ENCODE data around the gene RAD51B. TPM values are rescaled to one million over a fixed set of nuclear protein-coding genes. Genes with fewer than 3 reads are reported as not detected.

The RAD51B gene
- total RNA-seq, 1 donor from 2014 or later: 17.0 TPM

DNA sequence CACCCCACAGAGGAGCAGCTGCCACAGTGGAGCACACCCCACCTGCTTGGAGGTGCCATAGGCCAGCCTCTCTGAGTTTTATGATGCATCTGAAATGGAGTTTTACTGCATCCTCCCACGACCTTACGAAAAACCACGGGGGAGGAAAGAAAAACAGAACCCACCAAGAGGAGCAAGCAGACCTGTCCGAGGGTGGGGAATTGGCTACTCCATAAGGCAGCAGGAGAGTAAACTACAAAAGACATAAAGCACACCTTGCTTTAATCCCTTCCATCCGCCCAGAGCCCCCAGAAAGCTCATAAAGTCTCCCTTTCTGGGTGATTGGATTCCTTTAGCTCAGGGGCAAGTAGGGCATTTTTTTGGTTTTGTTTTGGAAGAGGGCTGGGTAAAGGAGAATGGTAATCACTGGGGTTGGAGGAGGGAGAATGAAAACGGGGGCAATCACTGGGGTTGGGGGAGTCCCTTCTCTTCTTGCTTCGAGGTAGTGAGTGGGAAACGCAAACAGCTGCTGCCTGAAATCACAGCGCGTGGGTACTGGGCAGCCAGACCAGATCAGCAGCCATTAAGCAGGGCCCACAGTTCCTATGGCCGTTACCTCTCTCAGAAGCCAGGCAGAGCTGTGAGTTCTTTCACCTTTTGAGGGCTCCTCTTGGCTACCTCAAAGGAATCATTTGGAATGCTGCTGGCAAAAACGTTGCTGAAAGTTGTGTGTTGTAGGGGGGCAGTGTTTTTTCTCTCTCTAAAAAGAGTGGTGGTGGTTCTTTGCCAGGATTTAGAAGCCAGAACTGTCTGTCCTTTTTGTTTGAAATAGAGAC is 539.6 kb downstream of the RAD51B start:
- DNase-seq (ENCODE audit: low read depth): no peak

DNA sequence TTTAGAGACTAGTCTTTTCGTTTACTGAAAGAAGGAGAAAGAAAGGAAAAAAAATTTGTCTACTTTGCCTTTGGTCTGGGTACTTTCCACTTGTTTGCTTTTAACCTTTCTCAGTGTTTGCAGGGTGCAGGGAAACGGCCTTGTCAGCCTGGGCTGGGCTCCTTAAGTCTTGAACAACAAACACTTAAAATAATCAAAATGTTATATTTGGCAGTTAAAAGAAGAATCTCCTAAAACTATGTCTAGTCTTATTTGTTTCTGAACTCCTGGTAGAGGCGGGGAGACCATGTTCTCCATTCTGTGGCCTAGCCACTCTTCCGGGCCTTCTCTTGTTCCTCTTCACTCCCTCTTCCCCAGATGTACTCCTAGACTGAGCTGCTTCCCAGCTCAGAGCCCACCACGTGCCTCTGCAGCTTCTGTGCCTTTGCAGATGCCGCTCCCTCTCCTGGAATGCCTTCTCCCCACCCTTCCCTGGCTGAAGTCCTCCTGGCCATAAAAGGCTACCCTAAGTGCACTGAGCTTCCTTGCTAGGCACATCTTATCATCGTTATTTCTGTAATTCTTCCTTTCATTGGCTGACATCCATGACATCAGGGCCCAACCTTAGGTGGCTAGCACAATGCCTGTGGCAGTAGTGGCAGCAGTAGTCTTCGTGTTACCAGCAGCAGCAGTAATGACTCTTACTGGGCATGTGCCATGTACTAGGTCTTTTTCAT is 540.4 kb downstream of the RAD51B start:
- peak; percentile 47 for DNase-seq (ENCODE audit: low read depth)

DNA sequence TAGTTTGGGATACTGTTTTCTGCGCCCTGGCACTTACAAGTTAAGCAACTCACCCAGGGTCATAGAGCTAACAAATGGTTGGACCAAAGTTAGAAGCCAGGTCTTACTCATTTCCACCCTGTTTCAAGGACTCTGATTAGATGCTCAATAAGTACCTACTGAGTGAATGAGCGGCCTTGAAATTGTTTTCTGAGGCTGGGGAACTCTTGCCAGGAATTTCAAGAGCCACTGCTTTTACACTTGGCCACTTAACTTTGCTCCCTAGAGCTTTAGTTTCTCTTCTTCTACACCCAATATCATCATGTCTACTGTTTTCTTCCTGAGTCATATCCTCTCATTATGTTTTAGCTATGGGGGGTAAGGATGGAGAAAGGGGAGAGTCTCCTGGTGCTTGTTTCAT is 541.7 kb downstream of the RAD51B start:
- peak; percentile 73 for DNase-seq (ENCODE audit: low read depth)

DNA sequence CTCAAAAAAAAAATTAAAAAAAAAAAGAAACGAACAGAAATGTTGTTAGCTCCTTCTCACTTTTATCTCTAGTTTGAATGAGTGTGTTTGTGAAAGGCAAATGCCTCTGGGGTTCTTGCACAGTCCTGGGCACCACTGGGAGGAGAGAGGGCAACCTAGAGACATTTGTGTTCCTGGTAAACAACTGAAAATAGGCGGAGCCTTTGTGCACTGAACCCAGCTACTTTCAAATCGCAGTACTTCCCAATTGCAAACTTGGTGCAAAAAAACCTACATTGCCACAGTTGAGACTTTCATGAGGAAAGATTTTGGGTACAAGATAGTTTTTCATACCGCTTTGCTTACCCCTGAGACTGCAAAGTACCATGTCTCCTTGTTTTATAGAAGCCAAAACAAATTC is 543.3 kb downstream of the RAD51B start:
- DNase-seq (ENCODE audit: low read depth): no peak

DNA sequence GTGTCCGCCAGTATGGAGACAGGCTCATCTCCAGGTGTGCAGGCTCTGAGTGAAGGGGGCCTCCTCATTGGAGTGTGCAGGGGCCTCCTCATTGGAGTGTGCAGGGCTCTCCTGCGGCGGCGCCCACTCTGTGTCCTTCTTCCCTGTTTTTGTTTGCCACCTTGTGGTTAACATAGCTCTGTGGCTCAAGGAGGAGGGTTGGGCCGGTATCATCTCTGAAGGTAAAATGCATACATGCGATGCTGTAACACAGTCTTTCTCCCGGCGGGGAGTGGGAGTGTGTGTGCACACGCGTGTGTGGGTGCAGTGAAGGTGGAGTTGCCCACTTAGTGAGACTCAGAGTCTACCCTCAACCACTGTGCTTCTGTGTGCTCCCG is 543.9 kb downstream of the RAD51B start:
- DNase-seq (ENCODE audit: low read depth): no peak

DNA sequence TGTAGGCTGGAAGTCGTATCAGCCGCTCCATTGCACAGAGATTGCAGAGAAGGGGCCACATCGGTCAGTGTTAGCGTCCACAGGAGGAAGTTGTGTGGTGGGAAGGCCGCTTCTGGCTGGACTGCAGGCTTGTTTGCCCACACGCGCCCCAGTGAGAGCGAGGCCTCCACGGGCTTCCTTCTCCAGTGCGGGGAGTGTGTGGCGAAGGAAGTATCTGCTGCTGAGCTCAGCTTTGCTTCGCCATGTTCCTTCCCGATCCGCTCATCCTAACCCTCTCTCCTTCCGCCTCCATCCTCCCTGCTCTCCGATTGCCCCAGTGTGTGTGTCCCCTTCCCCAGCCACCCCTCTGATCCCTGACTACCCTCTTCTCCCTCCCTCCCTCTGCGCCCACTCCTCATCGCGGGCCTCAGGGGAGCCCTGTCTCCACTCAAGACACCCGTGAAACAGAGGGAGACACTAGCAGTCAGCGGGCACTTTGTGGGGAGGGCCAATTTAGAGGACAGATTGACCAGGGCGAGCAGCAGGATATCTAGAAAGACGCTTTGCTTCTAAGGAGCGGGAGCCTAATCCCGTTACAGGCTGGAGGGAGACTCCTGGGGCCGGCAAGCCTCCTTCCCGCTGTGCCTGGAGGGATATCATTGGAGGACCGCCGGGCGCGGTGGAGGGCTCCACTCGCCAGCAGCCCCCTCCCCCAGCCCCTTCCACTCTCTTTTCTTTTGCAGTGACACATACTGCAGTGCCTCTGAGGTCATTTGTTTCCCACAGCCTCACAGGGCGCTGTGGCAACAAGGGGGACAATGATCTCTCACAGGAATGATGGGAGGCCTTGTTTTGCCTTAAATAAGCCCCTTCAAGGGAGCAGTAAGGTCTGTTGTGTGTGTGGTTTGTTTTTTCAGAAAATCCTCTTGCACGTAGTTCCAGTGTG is 544.5 kb downstream of the RAD51B start:
- DNase-seq (ENCODE audit: low read depth): peak; percentile 62

DNA sequence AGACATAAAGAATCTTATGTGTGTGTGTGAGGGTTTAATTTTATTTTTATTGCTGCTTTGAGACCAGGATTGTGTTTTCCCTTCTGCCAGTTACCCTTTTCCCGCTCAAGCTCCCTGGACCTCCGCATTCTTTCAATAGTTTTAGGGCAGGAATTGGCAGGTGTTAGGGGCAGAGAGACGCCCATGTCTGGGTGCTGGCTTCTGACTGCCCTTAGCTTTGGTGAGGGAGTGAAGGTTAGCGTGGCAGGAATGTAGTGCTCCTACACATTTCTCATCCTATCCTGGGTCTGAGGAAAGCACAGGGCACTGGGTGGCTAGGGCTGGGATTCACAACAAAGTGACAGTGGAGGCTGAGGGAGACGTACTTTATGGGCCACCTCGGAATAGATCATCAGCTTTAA is 545.2 kb downstream of the RAD51B start:
- peak; percentile 52 for DNase-seq (ENCODE audit: low read depth)

DNA sequence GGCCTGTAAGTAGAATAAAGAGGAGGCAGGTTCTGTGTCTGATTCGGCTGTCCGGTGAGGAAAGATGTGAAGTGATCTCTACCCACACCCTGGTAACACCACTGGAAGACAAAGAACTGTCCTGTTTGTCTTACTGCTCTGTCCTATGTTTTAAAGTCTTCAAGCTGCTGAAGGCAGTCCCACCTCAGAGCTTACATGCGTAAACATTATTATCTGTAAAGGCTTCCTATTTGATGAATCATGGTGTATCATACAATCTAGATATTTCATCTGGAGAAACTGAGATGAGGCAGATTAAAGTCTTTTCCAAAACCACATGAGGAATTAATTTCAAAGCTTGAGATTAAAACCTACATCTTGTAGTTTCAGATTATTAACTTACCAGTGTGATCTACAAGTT is 545.6 kb downstream of the RAD51B start:
- DNase-seq (ENCODE audit: low read depth): peak; percentile 34

DNA sequence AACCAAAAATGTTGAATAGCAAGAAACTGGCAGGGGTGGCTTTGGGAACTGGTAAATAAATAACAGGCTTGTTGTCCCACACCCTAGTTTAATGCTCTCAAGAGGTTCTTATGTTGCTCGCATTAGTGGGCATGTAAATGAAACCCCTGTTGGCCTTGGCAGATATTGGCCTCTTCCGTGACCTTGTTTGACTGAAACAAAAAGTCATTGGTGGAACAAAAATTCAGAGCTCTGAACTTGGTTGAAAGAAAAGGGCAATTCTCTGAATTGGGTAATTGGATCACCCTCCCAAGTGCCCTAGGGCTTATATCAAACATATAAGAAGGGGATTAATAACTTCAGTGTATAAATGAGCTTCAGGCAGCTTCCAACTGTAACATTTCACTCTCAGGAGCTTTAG is 547.1 kb downstream of the RAD51B start:
- DNase-seq (ENCODE audit: low read depth): no peak

DNA sequence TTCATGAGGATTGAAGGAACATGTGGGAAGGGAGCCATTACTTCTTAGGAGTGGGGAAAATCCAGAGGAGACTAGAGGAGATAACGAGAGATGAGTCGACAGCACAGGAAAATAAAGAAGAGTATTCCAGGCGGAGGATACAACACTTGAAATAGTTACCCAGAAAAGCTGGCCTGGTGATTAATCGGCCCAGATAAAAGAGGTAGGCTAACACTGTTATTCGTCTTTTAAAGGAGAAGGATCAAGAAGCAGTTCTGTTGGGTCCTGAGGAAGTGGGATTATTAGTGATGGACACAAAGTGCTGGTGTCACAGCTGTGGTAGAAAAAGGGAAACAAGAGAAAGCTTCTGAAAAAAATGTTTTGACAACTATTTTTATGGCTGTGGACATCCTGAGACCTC is 548.0 kb downstream of the RAD51B start:
- DNase-seq (ENCODE audit: low read depth): no peak

DNA sequence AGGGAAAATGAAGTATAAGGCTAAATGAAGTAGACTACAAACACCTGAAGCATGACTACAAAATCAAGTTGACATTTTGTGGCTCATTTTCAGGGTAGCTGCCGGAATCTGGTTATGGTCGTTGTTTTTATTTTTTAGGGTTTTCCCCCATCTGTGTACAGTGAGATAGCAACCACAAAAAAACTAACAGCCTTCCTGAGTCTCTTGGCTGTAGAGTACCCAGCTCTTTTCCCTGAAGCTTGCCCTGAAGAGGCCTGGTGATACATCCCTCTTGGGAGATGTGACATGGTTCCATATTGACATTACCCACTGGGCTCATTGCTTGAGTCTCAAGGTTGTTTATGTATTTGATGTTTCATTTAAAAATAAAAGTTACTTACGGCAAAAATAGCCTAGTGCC is 549.3 kb downstream of the RAD51B start:
- no peak for DNase-seq (ENCODE audit: low read depth)

DNA sequence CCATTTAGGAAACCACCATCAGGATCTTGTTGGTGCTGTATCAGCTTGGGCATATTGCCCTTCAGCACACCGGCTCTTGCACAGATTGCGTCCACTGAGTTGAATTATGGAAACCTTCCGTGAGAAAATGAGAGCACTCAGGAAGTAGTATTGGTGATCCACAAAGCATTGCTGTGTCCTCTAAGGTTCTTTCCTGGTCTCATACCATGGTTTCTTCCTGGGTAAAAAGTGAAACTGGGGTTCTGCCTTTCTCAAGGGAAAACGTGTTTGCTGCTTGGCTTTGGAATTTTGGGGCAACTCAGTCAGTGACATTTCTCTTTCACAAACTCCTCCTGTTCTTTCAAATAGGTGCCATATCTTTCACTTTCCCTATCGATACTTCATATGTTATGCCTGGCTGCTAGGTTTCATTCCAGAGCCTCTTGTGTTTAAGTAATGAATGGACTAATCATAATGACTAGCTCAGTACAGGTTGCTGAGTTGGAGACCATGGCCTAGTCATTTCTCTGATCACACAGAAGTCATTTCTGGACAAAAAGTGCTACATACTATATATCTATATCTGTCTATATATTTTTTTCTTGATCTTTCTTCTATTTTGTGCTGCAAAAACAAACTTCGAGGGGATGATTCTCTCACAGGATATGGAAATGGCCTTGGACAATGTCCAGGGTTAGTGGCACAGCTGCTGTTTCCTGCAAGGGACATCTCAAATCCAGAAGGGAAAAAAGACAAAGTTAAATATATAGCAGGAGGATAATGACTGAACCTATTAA is 549.9 kb downstream of the RAD51B start:
- no peak for DNase-seq (ENCODE audit: low read depth)

DNA sequence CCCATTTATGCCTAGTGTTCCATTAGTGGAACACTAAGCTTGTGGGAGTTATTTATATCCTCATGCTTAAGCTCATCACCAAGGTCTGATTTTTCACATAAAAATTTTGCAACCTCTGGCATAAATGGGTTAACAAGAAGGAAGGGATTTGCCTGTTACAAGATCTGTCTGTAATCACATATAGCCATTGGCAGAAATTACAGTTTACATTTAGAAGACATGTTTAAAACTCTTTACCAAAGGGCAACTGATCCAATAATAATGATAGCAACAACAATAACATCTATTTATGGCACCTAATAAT is 550.4 kb downstream of the RAD51B start:
- no peak for DNase-seq (ENCODE audit: low read depth)

DNA sequence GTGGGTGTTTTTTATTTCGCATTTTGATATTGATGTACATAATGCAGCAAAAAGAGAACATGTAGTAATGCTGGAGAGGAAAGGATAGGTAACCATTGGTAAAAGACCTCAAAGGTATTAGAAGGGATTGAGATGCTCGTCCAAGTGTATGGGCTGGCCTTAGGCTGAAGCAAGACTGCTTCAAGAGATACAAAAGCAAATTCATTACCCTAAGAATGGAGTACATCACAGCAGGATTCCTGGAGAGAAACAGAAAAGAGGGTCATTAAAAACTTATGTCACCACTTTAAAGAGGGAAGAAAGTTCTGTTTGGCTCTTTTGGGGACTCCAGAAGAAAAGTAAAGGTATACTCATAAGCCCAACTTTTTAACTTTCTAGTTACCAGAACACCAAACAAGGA is 552.8 kb downstream of the RAD51B start:
- no peak for DNase-seq (ENCODE audit: low read depth)

DNA sequence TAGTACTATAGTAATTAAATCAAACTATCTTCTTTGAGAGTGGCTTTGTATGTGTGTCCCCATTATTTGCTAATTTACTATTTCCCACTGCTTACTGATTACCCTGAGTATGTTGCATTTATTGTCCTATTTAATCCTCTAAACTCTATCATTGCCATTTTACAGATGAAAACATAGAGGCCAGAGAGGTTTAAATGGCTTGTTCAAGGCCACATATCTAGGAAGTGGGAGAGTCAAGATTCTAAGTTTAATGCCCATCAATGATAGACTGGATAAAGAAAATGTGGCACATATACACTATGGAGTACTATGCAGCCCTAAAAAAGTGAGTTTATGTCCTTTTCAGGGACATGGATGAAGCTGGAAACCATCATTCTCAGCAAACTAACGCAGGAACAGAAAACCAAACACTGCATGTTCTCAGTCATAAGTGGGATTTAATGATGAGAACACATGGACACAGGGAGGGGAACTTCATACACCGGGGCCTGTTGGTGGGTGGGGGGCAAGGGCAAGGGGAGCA is 553.6 kb downstream of the RAD51B start:
- DNase-seq (ENCODE audit: low read depth): no peak

DNA sequence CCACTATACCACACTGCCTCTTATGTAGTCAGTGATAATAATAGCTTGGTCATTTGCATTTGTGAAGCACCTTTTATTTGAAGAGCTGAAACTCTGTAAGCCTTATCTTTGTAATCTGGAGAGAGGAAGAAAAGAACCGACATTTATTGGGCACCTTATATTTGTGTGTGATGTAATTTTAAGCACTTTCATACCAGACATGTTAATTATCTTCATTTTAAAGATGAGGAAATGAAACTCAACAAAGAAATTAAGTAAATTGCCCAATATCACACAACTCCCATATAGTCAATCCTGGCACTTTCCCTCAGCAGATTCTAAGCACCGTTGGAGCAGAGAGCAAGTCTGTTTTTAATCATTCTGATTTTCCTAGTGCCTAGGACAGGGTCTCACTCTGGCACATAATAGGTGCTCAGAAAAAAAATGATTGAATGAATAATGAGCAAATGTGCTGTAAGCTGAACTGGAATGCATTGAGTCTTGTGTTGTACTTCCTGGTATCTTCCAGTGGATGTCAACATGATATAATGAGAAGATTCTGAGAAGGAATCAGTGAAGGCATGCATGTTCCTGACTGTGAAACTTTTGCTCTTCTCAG is 554.4 kb downstream of the RAD51B start:
- no peak for DNase-seq (ENCODE audit: low read depth)

DNA sequence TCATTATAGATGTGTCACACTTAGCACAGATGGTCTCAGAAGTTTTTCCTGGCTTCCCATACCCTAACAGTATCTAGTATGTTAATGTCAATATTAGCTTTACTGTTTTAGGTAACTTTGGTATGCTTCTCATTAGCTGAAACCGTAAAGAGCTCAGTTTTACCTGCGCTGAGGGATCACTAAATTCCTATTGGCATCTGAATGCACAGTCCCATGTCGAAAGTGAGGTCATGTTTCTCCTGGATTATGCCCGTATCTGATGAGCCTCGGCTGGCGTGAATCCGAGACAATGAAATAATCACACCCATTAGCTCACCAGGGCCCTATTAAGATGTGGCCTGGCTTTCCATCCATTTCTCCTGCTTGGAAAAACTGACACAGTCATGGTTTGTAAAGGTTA is 555.1 kb downstream of the RAD51B start:
- no peak for DNase-seq (ENCODE audit: low read depth)

DNA sequence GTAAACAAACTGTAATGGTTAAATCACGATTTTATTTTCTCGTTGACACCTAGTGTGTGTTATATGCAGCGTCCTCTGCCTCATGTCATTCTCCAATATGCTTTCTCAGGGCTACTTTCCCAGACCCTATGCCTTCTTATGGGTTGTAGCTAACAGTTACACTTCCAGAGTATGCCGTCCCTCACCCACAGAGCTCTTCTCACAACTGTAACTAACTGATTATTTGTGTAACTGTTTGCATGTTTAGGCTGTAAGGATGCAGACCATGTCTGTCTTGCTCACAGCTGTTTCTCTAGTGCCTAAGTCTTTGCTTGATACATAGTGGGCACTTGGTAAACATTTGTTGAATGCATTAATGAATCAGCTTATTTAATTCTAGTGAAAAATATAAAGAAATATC is 555.8 kb downstream of the RAD51B start:
- DNase-seq (ENCODE audit: low read depth): no peak

DNA sequence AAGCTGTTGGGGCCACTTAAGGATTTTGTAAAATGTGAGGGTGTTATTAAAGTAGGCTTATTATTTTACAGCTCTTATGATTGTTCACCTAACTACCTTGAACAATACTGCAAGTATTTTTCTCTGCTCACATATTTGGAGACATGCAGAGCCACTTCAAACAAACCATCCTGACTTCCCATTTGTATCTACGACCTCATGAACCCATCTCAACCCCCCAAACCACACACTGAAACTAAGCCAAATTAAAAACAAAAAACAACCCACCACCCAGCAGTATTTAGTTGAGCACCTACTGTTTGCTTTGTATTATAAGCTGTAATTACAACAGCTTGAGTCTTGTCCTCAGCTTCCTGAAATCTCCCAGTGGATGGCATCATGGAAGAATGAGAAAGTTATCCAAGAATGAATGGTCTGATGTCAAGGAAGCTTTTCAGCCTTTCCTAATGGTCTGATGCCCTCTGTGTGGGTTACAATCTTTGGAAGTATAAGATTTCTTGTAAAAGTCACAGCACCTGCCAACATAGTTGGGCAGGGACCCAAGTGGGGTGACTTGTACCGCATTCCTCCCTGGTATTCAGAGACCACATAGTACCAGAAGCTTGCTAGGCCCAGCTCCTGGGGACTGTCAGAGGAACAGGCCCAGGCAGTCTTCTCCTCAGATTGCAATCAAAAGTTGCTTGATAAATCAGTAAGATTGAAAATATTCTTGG is 556.6 kb downstream of the RAD51B start:
- DNase-seq (ENCODE audit: low read depth): no peak

DNA sequence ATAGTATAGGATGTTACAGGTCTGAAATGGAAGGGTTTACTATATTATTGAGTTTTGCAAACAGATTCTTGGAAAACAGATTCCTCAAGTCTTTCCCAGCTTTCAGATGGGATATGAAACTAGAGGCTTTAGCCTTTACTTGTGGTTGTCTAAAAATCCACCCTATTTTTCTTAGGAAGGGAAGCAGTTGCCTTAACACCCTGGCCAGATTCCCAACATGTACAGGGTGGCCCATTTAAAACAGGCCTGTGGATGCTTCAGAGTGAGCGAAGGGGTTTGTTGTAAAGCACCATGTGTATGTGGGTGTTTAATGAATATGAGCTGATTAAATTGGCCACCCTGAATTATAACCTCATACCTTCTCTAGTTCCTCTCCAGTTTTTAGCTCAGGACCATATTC is 557.4 kb downstream of the RAD51B start:
- no peak for DNase-seq (ENCODE audit: low read depth)

DNA sequence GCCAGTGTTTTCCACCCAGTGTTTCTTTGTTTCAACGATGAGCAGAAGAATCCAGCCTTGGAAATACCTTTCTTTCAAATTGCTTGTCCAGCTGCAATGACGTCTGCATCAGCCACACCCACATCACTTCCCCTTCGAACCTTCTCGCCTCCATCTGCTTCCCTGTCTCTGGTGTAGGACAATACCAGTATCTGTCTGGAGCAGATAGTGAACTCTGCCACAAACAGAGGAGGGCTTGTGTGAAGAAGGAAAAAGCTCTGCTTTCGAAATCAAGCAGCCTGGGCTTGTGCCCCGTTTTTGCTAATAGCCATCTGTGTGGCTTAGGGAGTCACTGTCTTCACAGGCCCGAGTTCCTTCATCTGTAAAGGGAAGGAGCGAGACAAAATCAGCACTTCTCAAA is 557.9 kb downstream of the RAD51B start:
- DNase-seq (ENCODE audit: low read depth): no peak
